B cell (primary cell): ENCODE measurements around the gene SEZ6L. TPM values are rescaled to one million over a fixed set of nuclear protein-coding genes. Genes with fewer than 3 reads are reported as not detected.

Source experiments
- ATAC-seq: fragments of 200-7000 bp; cut with Tn5 transposase; one replicate; pipeline ENCODE4 v1.10.0; 2021; ENCODE audit warnings: low read depth, mild to moderate bottlenecking, moderate number of reproducible peaks, moderate library complexity
- CTCF ChIA-PET: fragments of 350-600 bp; sonication (Branson Sonifier 250); formaldehyde crosslinking; loops from one replicate; lab custom pipeline; 2021; ENCODE audit warnings: antibody characterized with exemption, inconsistent platforms; lab: Charles Lee
- POLR2A ChIA-PET: fragments of 350-600 bp; sonication (Branson Sonifier 250); formaldehyde crosslinking; loops from one replicate; lab custom pipeline; 2021; ENCODE audit warnings: antibody characterized with exemption; lab: Charles Lee
- DNase-seq: peaks from one replicate; pipeline ENCODE4 v3.0.0; 2013
- H2AFZ ChIP-seq: 2 replicates; pipeline ENCODE4 v1.6.1; 2012; ENCODE audit warnings: mild to moderate bottlenecking, low read depth, low read length; ENCODE audit not compliant: insufficient read depth, poor library complexity, severe bottlenecking
- H3K27ac ChIP-seq, 2 donors: 1 replicate in 1 of 2; 2 replicates in 1 of 2; pipeline ENCODE4 v1.5.1; 2012 to 2013; ENCODE audit warnings: low read length in 2 of 2, mild to moderate bottlenecking in 2 of 2, moderate library complexity in 1 of 2
- H3K27me3 ChIP-seq, 4 experiments: fragments of 200-600 bp in 1 of 4; sonication (generic) in 1 of 4; replicated peaks in 1 of 4; 1 replicate in 2 of 4; 2 replicates in 2 of 4; pipeline versions ENCODE4 v1.6.1 to v1.7.0; 2013 to 2016; ENCODE audit warnings: low read length in 3 of 4, mild to moderate bottlenecking in 2 of 4, mixed read lengths in 1 of 4, moderate library complexity in 1 of 4; ENCODE audit not compliant: insufficient read depth in 4 of 4, control insufficient read depth in 3 of 4; ENCODE audit errors: control extremely low read depth in 1 of 4
- H3K36me3 ChIP-seq, 2 experiments: replicated peaks in 1 of 2; 1 replicate in 1 of 2; 2 replicates in 1 of 2; pipeline versions ENCODE4 v1.6.1 to v1.7.1; 2013; ENCODE audit warnings: low read length in 1 of 2; ENCODE audit not compliant: insufficient read depth in 2 of 2, control insufficient read depth in 1 of 2; ENCODE audit errors: control extremely low read depth in 1 of 2, extremely low read depth in 1 of 2
- H3K4me1 ChIP-seq, 2 donors: fragments of 200-600 bp in 1 of 2; sonication (generic) in 1 of 2; 1 replicate in 1 of 2; 2 replicates in 1 of 2; pipeline versions ENCODE4 v1.5.1 to v1.6.1; 2013 to 2017; ENCODE audit warnings: low read length in 2 of 2; ENCODE audit not compliant: control insufficient read depth in 2 of 2, insufficient read depth in 2 of 2
- H3K4me2 ChIP-seq: replicated peaks from 2 replicates; pipeline ENCODE3; 2012; ENCODE audit warnings: mild to moderate bottlenecking, low read depth, low read length; ENCODE audit not compliant: poor library complexity, severe bottlenecking
- H3K4me3 ChIP-seq, 5 experiments: fragments of 200-600 bp in 1 of 5; sonication (generic) in 1 of 5; 1 replicate in 3 of 5; 2 replicates in 2 of 5; pipeline versions ENCODE4 v1.5.1 to v1.7.0; 2011 to 2016; ENCODE audit warnings: low read length in 4 of 5, mild to moderate bottlenecking in 4 of 5, low read depth in 2 of 5, control low read depth in 1 of 5, moderate library complexity in 1 of 5; ENCODE audit not compliant: insufficient read depth in 1 of 5; ENCODE audit errors: control extremely low read depth in 1 of 5, extremely low read depth in 1 of 5
- H3K79me2 ChIP-seq: fragments of 200-600 bp; sonication (generic); one replicate; pipeline ENCODE4 v1.6.0; 2016; ENCODE audit warnings: low read length; ENCODE audit not compliant: control insufficient read depth, insufficient read depth
- H3K9ac ChIP-seq: fragments of 200-600 bp; sonication (generic); 2 replicates; pipeline ENCODE4 v1.6.1; 2017; ENCODE audit warnings: mild to moderate bottlenecking, low read length, moderate library complexity
- H3K9me3 ChIP-seq, 3 donors: one replicate each; pipeline versions ENCODE4 v1.6.1 to v1.7.1; 2013; ENCODE audit warnings: low read length in 2 of 3; ENCODE audit not compliant: control insufficient read depth in 2 of 3, insufficient read depth in 1 of 3; ENCODE audit errors: control extremely low read depth in 1 of 3
- H4K20me1 ChIP-seq: 2 replicates; pipeline ENCODE4 v1.6.0; 2012; ENCODE audit warnings: mild to moderate bottlenecking, low read length; ENCODE audit not compliant: insufficient read depth, control insufficient read depth, poor library complexity, severe bottlenecking
- H3K27ac Mint-ChIP-seq: one replicate; pipeline ENCODE4 v1.8.0; 2021; ENCODE audit warnings: mixed read lengths
- H3K27me3 Mint-ChIP-seq: one replicate; pipeline ENCODE4 v1.8.0; 2021; ENCODE audit warnings: mixed read lengths
- H3K4me1 Mint-ChIP-seq: one replicate; pipeline ENCODE4 v1.8.0; 2021; ENCODE audit warnings: mixed read lengths
- H3K4me3 Mint-ChIP-seq: one replicate; pipeline ENCODE4 v1.8.0; 2021; ENCODE audit warnings: mixed read lengths
- H3K9me3 Mint-ChIP-seq: one replicate; pipeline ENCODE4 v1.8.0; 2022; ENCODE audit warnings: mixed read lengths; ENCODE audit not compliant: insufficient read depth
- CTCF ChIP-seq: fragments of 200-600 bp; IDR thresholded peaks from one replicate; pipeline ENCODE4 v1.8.0; 2022; ENCODE audit warnings: antibody characterized with exemption, mild to moderate bottlenecking
- EZH2 ChIP-seq: IDR thresholded peaks from 2 replicates; pipeline ENCODE4 v1.6.1; 2012; ENCODE audit warnings: borderline replicate concordance, low read depth, mild to moderate bottlenecking, moderate library complexity, low read length; ENCODE audit not compliant: insufficient read depth, poor library complexity, severe bottlenecking
- WGBS: methylation state at CpG from one replicate; pipeline ENCODE4 v1.1.5; 2013; ENCODE audit warnings: missing lambda C conversion rate; ENCODE audit not compliant: insufficient coverage; 5-methylcytosine and 5-hydroxymethylcytosine counted together
- intact Hi-C: fragments of 100-400 bp; cut with micrococcal nuclease; formaldehyde crosslinking; loops from one replicate; pipeline ENCODE4 v1.10.0; 2022
- polyA plus RNA-seq: library from polyadenylated mRNA; depleted of rRNA; stranded (reverse); fragments of >200 nt; gene quantifications from 2 replicates; pipeline ENCODE4 v1.2.3, GENCODE V29; 2012
- total RNA-seq, 2 donors: library from RNA; stranded (reverse); fragments of 120-200 nt in 1 of 2; gene quantifications; 1 replicate in 1 of 2; 2 replicates in 1 of 2; pipeline versions ENCODE4 v1.2.3 to v1.2.4, GENCODE V29; 2013 to 2022

Gene SEZ6L
- total and polyA plus RNA-seq, 2 donors (not counting 1 experiment from before 2014, with no cell fraction given) = 0.04 TPM; not detected in 1

GRCh38 chr22:26172389-26172990, 3.2 kb downstream of the SEZ6L start:
- H3K4me1 Mint-ChIP-seq = peaks cover 14% of the 10 kb centered on the region
- peak; percentile 32 for DNase-seq
- POLR2A ChIA-PET = no interaction called here

More at GRCh38 chr22:26172389-26172990, 3.2 kb downstream of the SEZ6L start:
- H3K79me2 ChIP-seq = no peaks in the 10 kb centered on the region
- Mint-ChIP-seq H3K27ac (no peak overlapping the region), H3K27me3 (peaks cover 69% of the 10 kb centered on the region), H3K4me3 (no peak overlapping the region), H3K9me3 (peaks cover 2% of the 10 kb centered on the region)
- H3K27ac ChIP-seq = no peak overlapping the region
- no peak overlapping the region for H3K4me2 ChIP-seq
- no peak for ATAC-seq
- peaks cover 16 to 18% of the 10 kb centered on the region in 2 donors for H3K4me1 ChIP-seq
- H3K9me3 ChIP-seq = peaks cover 0 to 18% (median 0%) of the 10 kb centered on the region in 3 donors
- no peak overlapping the region for H2AFZ ChIP-seq
- intact Hi-C loops = no loop called here
- H3K9ac ChIP-seq = no peak overlapping the region
- H3K27me3 ChIP-seq = peaks cover 0 to 43% (median 24%) of the 10 kb centered on the region in 4 experiments
- CTCF ChIA-PET = interaction anchor here (0.8 to 2.2 kb wide), 9 partner anchors 9 to 87 kb away, joined by 3 to 13 read pairs (median 4); no protein-coding TSS in a partner anchor
- WGBS = 50% methylated on average over 4 of the region's 5 CpGs
- no peaks in the 10 kb centered on the region for H4K20me1 ChIP-seq
- TF ChIP-seq EZH2 (no peak), CTCF (peak; percentile 73)
- H3K4me3 ChIP-seq = no peak overlapping the region
- no peaks in the 10 kb centered on the region for H3K36me3 ChIP-seq
